Urinary bladder (tissue), 4 donors: ENCODE data around the gene COL5A2. TPM values are rescaled to one million over a fixed set of nuclear protein-coding genes. Genes with fewer than 3 reads are reported as not detected.

Experiments
- DNase-seq: peaks from one replicate; pipeline ENCODE4 v3.0.0-alpha.2; 2015; ENCODE audit errors: extremely low spot score
- H3K27ac ChIP-seq: one replicate; pipeline ENCODE4 v1.5.1; 2013; ENCODE audit warnings: low read depth, mild to moderate bottlenecking, moderate library complexity
- H3K36me3 ChIP-seq: one replicate; pipeline ENCODE4 v1.6.1; 2013; ENCODE audit warnings: mild to moderate bottlenecking, moderate library complexity; ENCODE audit not compliant: insufficient read depth
- H3K4me1 ChIP-seq: one replicate; pipeline ENCODE4 v1.6.1; 2013; ENCODE audit warnings: mild to moderate bottlenecking, moderate library complexity; ENCODE audit not compliant: insufficient read depth
- H3K4me3 ChIP-seq: one replicate; pipeline ENCODE4 v1.5.1; 2013; ENCODE audit warnings: low read depth, low read length
- WGBS: extraction: QIAGEN DNeasy Blood & Tissue Kit; methylation state at CpG from one replicate; pipeline ENCODE4 v1.1.7; 2013; 5-methylcytosine and 5-hydroxymethylcytosine counted together
- polyA plus RNA-seq: library from polyadenylated mRNA; stranded (reverse); fragments of 200-250 nt; gene quantifications from one replicate; pipeline ENCODE4 v1.2.3, GENCODE V29; 2013
- total RNA-seq: library from RNA; depleted of rRNA; stranded (reverse); fragments of >200 nt; gene quantifications from one replicate; pipeline ENCODE4 v1.2.3, GENCODE V29; 2014
- donor health status: healthy with polysubstance abuse.
- donor health status: healthy.

COL5A2 gene
- total and polyA plus RNA-seq, 2 donors = 112 to 964 TPM

- WGBS = 55% methylated on average over 3 of the region's 3 CpGs
Measured at GRCh38 chr2:189095101-189095500, 84.5 kb downstream of the COL5A2 start.

DNA sequence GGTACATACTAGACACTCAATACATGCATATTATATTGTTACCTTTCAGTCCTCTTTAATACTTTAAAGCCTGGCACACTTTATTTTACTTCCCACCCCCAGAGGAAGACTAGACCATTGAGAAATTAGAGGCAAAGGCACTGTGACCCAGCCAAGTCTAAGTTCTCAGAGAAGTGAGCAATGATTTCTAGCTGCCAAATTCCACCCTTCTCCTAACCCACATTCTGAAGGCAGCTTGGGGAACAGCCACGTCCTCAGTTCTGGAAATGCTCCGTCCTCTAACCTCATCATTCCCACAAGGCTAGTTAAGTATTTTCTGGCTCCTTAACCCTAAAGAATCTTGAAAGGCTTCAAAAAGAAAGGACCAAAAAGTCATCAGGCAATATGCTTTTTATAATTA is 86.6 kb downstream of the COL5A2 start:
- Histone ChIP-seq H3K27ac (no peak overlapping the region), H3K4me3 (no peak overlapping the region), H3K36me3 (no peaks in the 10 kb centered on the region), H3K4me1 (no peaks in the 10 kb centered on the region)
- no peak for DNase-seq
- 26% methylated on average over 2 of the region's 2 CpGs for WGBS

More at GRCh38 chr2:189095101-189095500, 84.5 kb downstream of the COL5A2 start:
- H3K36me3 ChIP-seq = no peaks in the 10 kb centered on the region
- H3K4me3 ChIP-seq = no peak overlapping the region
- H3K27ac ChIP-seq = no peak overlapping the region
- DNase-seq = no peak
- H3K4me1 ChIP-seq = no peaks in the 10 kb centered on the region

- DNase-seq = no peak
- Histone ChIP-seq H3K36me3 (no peaks in the 10 kb centered on the region), H3K27ac (no peak overlapping the region), H3K4me1 (no peaks in the 10 kb centered on the region), H3K4me3 (no peak overlapping the region)
- 51% methylated on average over 1 of the region's 1 CpG for WGBS
Measured at GRCh38 chr2:189091253-189091652, 88.3 kb downstream of the COL5A2 start.

DNA sequence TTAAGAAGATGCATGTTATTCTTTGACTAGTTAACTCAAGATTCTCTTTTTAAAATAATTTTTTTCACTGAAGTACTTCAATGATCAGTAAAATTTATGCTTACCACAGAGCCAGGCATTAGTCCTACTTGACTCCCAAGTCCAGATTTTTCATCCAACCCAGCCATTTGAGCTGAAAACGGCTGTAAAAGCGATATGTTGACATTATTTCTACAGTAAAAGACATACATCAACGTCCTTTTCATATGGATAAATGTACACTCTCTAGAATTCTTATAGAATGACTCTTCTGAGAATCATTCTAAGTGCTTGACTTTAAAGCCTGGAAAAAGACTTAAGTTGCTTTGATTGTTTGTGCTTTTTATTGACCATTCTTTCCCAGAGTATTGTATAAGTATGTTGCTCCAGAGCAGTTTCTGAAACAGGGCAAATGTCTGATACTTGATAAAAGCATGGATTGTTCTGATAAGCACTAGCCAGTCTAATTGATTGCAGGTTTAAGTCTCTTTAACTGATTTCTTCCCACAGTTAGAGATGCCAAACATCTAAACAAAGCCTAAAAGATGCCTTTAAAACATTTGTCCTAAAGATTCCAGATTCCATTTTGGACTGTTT is 90.9 kb downstream of the COL5A2 start:
- no peaks in the 10 kb centered on the region for H3K4me1 ChIP-seq
- 34% methylated on average over 3 of the region's 3 CpGs for WGBS
- no peak overlapping the region for H3K27ac ChIP-seq
- no peaks in the 10 kb centered on the region for H3K36me3 ChIP-seq
- no peak overlapping the region for H3K4me3 ChIP-seq
- no peak for DNase-seq

GRCh38 chr2:189086710-189087109 is 92.9 kb downstream of the COL5A2 start:
- H3K4me3 ChIP-seq = no peak overlapping the region
- 32% methylated on average over 2 of the region's 2 CpGs for WGBS
- peak; percentile 39 for DNase-seq
- no peak overlapping the region for H3K27ac ChIP-seq
- H3K36me3 ChIP-seq = no peaks in the 10 kb centered on the region
- H3K4me1 ChIP-seq = no peaks in the 10 kb centered on the region

DNA sequence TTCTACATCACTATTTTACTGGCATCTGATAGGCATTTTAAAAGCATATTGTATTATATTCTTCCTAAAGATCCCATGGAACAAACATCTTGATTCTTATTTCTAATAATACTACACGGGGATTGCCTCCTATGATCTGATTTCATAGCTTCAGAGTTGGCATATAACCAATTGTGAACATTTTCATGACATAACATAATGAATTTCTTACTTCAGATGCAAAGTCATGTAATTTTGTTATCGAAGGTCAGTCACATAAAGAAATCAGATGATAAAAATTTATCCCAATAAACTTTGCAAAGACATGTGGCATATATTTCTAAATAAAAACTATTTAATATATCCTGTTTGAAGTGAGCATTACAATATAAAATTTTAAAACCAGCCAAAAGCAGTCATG is 93.3 kb downstream of the COL5A2 start:
- H3K4me1 ChIP-seq = no peaks in the 10 kb centered on the region
- no peak overlapping the region for H3K4me3 ChIP-seq
- H3K27ac ChIP-seq = no peak overlapping the region
- 50% methylated on average over 2 of the region's 2 CpGs for WGBS
- H3K36me3 ChIP-seq = no peaks in the 10 kb centered on the region
- no peak for DNase-seq

DNA sequence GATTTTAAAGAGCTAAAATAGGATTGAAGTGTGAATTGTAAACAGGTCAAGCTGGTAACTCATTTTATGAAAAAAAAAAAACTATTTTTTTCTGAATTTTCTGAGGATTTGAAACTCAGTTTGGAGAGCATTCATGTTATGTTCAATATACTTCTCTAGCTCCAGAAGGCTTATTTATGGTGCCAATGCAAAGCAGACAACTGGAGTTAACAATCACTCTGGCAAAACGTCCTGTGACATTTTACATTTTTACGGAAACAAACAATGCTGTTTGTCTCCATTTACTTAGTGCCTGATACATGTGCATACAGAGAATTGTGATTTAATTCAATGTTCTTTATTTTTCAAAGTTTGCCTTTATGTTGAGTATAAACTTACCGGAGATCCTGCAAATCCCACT is 96.0 kb downstream of the COL5A2 start:
- H3K36me3 ChIP-seq = no peaks in the 10 kb centered on the region
- no peak for DNase-seq
- no peak overlapping the region for H3K4me3 ChIP-seq
- WGBS = 65% methylated on average over 3 of the region's 3 CpGs
- H3K27ac ChIP-seq = no peak overlapping the region
- H3K4me1 ChIP-seq = no peaks in the 10 kb centered on the region

GRCh38 chr2:189083106-189083505 is 96.5 kb downstream of the COL5A2 start:
- no peak for DNase-seq
- 58% methylated on average over 2 of the region's 2 CpGs for whole genome bisulfite sequencing
- Histone ChIP-seq H3K4me3 (no peak overlapping the region), H3K4me1 (no peaks in the 10 kb centered on the region), H3K36me3 (no peaks in the 10 kb centered on the region), H3K27ac (peak overlapping the region; percentile 12)

DNA sequence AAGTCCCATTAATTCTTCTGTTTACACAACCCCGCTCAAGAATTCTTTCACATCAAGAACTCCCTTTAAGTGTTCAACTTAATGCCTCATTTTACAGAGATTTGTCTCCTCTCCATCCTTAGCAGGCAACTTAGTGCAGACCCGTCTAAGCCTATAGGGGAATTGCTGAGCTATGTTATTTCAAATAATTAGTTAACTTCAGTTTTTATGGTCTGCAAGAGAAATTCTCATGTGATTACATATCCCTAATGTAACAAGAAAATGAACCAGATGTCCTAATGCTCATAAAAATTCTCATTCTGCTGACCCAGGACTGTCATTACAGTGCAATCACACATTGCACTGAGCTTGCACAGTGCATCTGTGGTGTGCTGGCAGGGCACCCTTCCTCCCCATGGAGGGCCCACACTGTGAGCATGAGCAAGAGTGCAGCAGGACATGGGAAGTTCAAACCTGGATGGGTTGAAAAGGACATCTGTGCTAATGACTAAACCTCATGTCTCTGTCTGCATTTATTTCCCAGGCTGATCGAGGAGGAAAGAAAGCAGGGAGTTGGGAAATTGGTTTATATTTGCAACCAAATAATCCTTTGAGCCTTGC is 97.1 kb downstream of the COL5A2 start:
- DNase-seq = peak; percentile 61
- Histone ChIP-seq H3K27ac (no peak overlapping the region), H3K4me3 (no peak overlapping the region), H3K4me1 (no peaks in the 10 kb centered on the region), H3K36me3 (no peaks in the 10 kb centered on the region)
- WGBS = 33% methylated on average over 3 of the region's 3 CpGs

DNA sequence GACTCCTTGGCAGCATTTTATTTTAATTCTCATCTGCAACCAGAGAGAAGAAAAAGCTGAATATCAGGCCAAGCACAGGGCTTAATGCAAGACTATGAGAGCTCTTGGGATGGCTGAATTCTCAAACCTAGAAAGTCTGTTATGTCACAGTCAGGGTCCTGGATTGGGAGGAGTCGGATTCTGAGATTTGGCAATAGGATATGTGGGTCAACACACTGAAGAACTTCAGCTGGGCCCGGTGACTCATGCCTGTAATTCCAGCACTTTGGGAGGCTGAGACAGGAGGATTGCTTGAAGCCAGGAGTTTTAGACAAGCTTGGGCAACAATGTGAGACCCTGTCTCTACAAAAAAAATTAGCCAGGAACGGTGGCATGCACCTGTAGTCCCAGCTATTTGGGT is 103.0 kb downstream of the COL5A2 start:
- 59% methylated on average over 3 of the region's 3 CpGs for WGBS
- Histone ChIP-seq H3K4me3 (no peak overlapping the region), H3K4me1 (no peaks in the 10 kb centered on the region), H3K36me3 (no peaks in the 10 kb centered on the region), H3K27ac (no peak overlapping the region)
- DNase-seq = no peak

DNA sequence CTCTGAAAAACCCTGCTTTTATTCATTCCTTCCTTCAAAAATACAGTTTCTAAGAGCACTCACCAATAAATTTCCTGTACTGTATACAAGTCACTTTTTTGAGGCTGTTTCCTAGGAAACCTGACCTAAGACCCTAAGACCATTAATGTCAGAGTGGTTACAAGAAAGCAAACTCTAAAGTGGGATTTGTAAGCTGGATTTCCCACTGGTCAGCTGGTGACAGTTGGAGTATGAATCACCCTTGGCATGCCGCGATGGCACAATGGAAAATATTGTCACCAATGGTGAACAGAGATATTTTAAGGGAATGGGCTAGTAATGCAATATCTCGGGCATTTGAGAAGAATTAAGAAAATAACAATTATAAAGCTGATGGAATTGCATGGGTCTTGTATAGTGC is 103.4 kb downstream of the COL5A2 start:
- WGBS = 71% methylated on average over 3 of the region's 3 CpGs
- DNase-seq = no peak
- Histone ChIP-seq H3K4me3 (no peak overlapping the region), H3K36me3 (no peaks in the 10 kb centered on the region), H3K4me1 (no peaks in the 10 kb centered on the region), H3K27ac (no peak overlapping the region)

- H3K27ac ChIP-seq = no peak overlapping the region
- no peak for DNase-seq
- WGBS = 75% methylated on average over 3 of the region's 3 CpGs
- H3K4me1 ChIP-seq = no peaks in the 10 kb centered on the region
- H3K4me3 ChIP-seq = no peak overlapping the region
- H3K36me3 ChIP-seq = no peaks in the 10 kb centered on the region
Measured at GRCh38 chr2:189074506-189074905, 105.1 kb downstream of the COL5A2 start.

DNA sequence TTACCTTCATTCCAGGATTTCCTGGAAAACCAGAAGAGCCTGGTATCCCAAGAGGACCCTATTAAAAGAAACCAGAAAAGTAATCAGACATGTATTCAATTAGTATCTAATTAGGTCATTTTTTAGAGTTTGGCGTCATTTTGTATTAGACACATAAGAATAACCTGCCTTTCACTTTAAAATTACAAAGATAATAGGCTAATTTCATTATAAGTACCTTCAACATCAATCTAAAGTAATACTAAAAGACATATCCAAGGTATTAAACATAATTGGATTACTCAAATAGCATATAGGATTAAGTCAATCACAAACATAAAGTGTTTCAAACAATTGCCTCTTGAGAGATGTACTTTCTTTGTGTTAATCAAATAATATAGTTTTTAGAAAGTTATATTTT is 107.5 kb downstream of the COL5A2 start:
- no peaks in the 10 kb centered on the region for H3K36me3 ChIP-seq
- WGBS = 99% methylated on average over 1 of the region's 1 CpG
- DNase-seq = no peak
- H3K27ac ChIP-seq = no peak overlapping the region
- H3K4me1 ChIP-seq = no peaks in the 10 kb centered on the region
- H3K4me3 ChIP-seq = no peak overlapping the region

GRCh38 chr2:189069855-189070619 is 109.5 kb downstream of the COL5A2 start:
- Histone ChIP-seq H3K36me3 (no peaks in the 10 kb centered on the region), H3K4me3 (no peak overlapping the region), H3K4me1 (no peaks in the 10 kb centered on the region), H3K27ac (no peak overlapping the region)
- no peak for DNase-seq
